Mucosa of rectum (tissue), 2 donors: ENCODE results near the gene PROM1.

ENCODE experiments used
- H3K27ac ChIP-seq, 2 donors: one replicate each; pipeline ENCODE4 v1.7.0; 2013; ENCODE audit warnings: inconsistent platforms in 2 of 2, low read depth in 2 of 2, low read length in 2 of 2
- H3K27me3 ChIP-seq, 2 donors: one replicate each; pipeline ENCODE4 v1.7.0; 2013; ENCODE audit warnings: low read length in 2 of 2; ENCODE audit not compliant: control insufficient read depth in 2 of 2, insufficient read depth in 2 of 2
- H3K36me3 ChIP-seq, 2 donors: one replicate each; pipeline ENCODE4 v1.7.0; 2013; ENCODE audit warnings: low read length in 2 of 2; ENCODE audit not compliant: control insufficient read depth in 2 of 2, insufficient read depth in 2 of 2
- H3K4me1 ChIP-seq, 2 donors: one replicate each; pipeline ENCODE4 v1.7.0; 2013; ENCODE audit warnings: low read length in 2 of 2, mild to moderate bottlenecking in 1 of 2; ENCODE audit not compliant: control insufficient read depth in 2 of 2, insufficient read depth in 2 of 2
- H3K4me3 ChIP-seq, 2 donors: one replicate each; pipeline ENCODE4 v1.7.0; 2013; ENCODE audit warnings: low read length in 2 of 2
- H3K9ac ChIP-seq, 2 donors: one replicate each; pipeline ENCODE4 v1.7.0; 2013; ENCODE audit warnings: low read length in 2 of 2, low read depth in 1 of 2, mild to moderate bottlenecking in 1 of 2
- H3K9me3 ChIP-seq, 2 donors: one replicate each; pipeline ENCODE4 v1.7.0; 2013; ENCODE audit warnings: low read length in 2 of 2; ENCODE audit not compliant: control insufficient read depth in 2 of 2
- donor health status: healthy.
- donor health status: Normal muscosa, but diverticular disease.

The PROM1 gene

DNA sequence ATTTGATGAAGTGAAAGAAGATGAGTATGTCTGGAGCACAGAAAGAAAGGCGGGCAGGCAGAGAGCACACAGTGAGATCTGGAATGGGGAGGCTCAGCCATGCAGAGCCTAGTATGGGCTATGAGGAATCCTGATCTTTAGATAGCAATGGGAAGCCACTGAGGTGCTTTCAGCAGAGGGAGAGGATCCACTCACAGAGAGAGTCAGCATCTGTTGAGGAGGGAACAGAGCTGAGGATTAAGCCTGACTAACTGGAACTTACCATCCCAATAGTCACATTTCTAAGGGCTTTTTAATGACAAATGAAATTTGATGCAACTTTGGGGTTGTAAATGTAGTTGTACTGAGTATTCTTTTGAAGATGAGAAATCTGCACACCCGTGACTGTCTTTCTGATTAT lies 100.2 kb downstream of the PROM1 start:
- Histone ChIP-seq H3K4me3 (no peak overlapping the region), H3K36me3 (peaks cover 15 to 36% of the 10 kb centered on the region in 2 donors), H3K9ac (no peak overlapping the region), H3K4me1 (peaks cover 0 to 3% of the 10 kb centered on the region in 2 donors), H3K27me3 (no peaks in the 10 kb centered on the region), H3K27ac (no peak overlapping the region), H3K9me3 (no peaks in the 10 kb centered on the region)

DNA sequence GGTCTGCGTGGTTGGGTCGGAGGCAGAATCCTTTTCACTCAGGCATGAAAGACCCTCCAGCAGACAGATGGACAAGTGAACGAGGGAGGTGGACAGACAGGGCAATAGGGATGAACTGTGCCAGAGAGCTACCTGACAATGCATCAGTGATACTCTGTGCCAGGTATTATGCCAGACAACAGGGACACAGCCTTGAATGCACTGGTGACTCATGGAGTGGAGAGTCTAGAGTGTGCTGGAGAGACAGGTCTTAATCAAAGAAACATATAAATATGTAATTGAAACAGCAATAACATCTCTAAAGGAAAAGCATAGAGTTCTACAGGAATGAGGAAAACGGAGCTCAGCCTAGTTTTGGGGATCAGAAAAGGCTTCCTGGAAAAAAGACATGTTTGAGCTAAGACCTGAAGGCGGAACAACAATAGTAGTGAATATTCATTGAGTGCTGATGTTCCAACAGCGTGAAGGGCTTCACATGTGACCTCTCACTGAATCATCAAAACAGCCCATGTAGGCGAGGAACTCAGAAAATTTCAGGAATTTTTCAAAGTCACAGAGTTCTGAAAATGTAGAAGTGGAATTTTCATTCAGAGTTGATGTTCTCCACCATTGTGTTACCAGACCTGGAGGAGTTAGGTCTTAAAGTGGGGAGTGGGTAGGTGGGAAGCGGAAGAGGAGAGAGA lies 100.8 kb downstream of the PROM1 start:
- H3K4me1 ChIP-seq = no peaks in the 10 kb centered on the region
- no peak overlapping the region for H3K4me3 ChIP-seq
- H3K9me3 ChIP-seq = no peaks in the 10 kb centered on the region
- no peak overlapping the region for H3K27ac ChIP-seq
- H3K36me3 ChIP-seq = peaks cover 15 to 38% of the 10 kb centered on the region in 2 donors
- H3K27me3 ChIP-seq = no peaks in the 10 kb centered on the region
- no peak overlapping the region for H3K9ac ChIP-seq

DNA sequence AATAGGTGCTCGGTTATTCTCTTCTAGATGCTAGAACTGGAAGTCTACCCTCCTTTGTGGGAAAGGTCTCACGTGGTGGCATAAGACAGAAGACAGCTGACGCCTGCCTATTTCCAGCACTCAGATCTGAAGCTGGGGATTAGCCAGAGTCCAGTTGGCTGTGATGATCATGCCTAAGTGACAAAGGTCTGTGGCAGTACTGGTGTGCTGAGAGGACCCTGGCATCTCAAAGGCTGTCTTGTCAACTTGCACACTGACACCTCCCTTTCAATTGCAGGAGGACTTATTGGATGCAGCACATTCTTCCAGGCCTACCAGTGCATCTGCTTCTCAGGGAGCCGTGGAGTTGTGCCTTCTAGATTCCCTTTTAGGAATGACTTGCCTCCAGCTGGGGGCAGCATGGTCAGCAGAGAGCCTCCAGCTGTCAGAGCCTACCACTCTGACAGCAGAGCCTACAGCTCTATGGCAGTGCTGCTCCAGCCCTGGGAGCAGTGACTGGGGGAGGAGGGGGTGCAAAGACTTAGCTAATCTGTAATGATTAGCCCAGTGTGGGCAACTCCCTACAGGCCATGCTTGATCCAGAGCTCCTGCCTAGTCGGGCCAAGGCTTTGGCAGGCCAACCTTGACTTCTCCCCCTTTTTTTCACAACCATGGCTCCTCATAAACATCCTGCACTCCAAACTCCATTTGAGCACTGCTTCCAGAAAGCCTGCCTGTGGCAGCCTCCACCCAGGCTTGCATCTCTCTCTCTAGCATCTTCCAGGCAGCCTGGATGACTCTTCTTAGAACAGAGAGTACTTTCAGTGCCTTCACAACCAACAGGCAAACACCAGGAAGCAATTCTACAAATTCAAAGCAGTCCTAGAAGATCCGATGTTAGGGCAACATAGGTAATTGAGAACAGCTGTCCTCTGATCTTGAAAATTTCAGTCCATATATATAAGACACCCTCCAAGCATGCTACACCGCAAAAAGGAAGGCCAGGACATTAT lies 107.1 kb downstream of the PROM1 start:
- H3K9ac ChIP-seq = no peak overlapping the region
- H3K36me3 ChIP-seq = peaks cover 8 to 20% of the 10 kb centered on the region in 2 donors
- H3K27ac ChIP-seq = no peak overlapping the region
- H3K4me1 ChIP-seq = no peaks in the 10 kb centered on the region
- no peak overlapping the region for H3K4me3 ChIP-seq
- no peaks in the 10 kb centered on the region for H3K27me3 ChIP-seq
- H3K9me3 ChIP-seq = no peaks in the 10 kb centered on the region

DNA sequence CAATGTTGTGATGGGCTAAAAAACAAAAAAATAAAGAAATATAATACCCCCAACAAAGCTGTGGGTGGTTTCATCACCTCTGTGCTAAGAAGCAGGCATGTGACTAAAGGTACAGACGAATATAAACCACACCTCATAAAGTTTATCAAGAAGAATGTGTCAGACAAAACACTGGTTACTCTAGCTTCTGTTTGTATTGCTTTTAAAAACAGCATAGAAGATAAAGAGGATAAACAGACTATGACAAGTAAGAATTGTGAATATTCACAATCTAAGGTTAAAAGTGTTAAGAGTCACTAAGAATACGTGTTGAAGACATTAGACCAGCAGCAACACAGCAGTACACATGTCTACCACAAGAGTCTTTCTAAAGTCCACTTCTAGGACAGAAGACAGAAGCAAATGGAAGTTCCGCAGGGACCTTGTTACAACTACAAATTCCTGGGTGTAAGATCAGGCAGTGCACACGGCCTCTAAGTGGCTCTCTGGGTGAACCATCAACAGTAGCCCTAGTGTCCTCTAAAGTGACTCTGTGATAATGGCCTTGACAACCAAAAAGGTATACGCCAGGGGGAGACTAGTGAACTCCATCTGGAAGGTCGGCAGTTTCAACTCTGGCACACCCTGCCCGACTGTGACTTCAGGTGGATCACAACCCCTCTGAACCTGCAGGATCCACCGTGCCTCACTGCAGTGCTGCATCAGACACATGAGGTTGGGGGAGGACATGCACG lies 112.6 kb downstream of the PROM1 start:
- Histone ChIP-seq H3K27ac (no peak overlapping the region), H3K27me3 (no peaks in the 10 kb centered on the region), H3K36me3 (peaks cover 8 to 12% of the 10 kb centered on the region in 2 donors)

DNA sequence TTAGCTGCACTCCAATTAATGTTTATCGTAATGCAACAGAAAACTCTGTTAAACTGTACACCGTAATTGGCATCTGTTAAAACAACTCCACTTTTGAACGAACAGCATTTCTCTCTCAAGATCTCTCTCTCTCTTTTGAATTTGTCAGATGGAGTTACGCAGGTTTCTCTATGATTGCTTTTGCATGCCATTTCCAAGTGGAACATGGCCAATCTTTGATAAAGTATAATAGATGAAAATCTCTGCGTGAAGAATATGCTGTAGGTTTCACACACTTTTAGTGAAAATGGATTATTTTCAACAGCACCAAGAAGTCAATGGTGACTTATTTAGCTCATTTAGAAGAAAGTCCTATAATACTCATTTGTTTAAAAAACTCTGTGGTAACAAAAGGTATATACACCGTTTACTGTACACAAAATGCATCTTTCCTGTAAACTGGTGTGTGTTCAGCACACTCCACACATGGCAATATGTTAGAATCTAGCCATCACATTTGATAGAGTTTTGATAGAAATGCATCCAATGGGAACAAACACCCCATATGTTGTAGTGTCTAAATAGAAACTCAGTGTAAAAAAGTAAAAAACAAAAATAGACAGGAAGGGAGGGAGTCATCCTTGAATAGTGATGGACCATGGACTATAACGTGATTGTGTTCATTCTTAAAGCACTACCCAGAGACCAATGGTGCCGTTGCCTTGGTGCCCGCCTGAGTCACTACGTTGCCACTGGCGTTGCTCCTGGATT lies 115.1 kb downstream of the PROM1 start:
- no peak overlapping the region for H3K9ac ChIP-seq
- no peak overlapping the region for H3K4me3 ChIP-seq
- peaks cover 7 to 9% of the 10 kb centered on the region in 2 donors for H3K36me3 ChIP-seq
- H3K27me3 ChIP-seq = no peaks in the 10 kb centered on the region
- H3K4me1 ChIP-seq = no peaks in the 10 kb centered on the region
- H3K9me3 ChIP-seq = no peaks in the 10 kb centered on the region
- no peak overlapping the region for H3K27ac ChIP-seq

More for the DNA sequence above, 112.6 kb downstream of the PROM1 start:
- no peaks in the 10 kb centered on the region for H3K4me1 ChIP-seq
- no peak overlapping the region for H3K9ac ChIP-seq
- no peaks in the 10 kb centered on the region for H3K9me3 ChIP-seq
- H3K4me3 ChIP-seq = no peak overlapping the region

DNA sequence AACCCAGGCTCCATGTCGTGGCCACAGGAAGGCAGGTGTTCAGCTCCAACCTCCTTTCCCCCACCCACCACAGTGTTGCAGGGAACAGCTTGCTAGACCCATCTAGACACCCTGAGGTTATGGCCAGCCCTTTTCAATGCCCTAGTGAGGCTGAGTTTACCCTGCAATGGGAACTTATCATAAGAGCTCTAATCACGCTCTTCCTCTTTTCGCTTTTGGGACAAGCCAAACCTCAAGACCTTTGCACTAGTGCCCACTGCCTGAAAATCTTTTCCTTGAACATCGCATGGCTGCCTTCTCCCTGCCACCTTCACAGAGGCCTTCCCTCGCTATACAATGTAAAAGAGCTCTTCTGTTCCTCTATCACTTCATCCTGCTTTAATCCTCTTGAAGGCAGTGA lies 118.5 kb downstream of the PROM1 start:
- peaks cover 0 to 5% of the 10 kb centered on the region in 2 donors for H3K36me3 ChIP-seq
- no peak overlapping the region for H3K4me3 ChIP-seq
- H3K9me3 ChIP-seq = no peaks in the 10 kb centered on the region
- no peaks in the 10 kb centered on the region for H3K27me3 ChIP-seq
- no peak overlapping the region for H3K9ac ChIP-seq
- H3K4me1 ChIP-seq = no peaks in the 10 kb centered on the region
- H3K27ac ChIP-seq = no peak overlapping the region

DNA sequence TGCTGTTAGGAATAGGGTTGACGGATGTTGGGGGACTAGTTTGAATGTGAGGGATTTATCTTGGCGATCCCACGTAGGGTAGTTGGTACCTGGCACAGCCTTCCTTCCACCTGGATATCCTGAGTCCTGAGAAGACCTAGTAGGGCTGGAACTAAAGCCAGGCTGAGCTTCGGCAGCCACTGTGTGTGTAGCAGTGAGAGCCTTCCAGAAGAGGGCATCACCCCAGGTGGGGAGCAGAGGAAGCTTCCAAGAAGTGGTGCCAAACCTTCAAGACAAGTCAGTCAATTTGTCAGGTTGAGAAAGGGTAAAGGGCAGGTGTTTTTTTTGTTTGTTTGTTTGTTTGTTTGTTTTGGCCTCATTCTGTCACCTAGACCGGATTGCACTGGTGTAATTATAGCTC lies 119.7 kb downstream of the PROM1 start:
- Histone ChIP-seq H3K36me3 (peaks cover 0 to 5% of the 10 kb centered on the region in 2 donors), H3K27ac (no peak overlapping the region), H3K27me3 (no peaks in the 10 kb centered on the region), H3K4me1 (no peaks in the 10 kb centered on the region), H3K9ac (no peak overlapping the region), H3K9me3 (no peaks in the 10 kb centered on the region), H3K4me3 (no peak overlapping the region)

DNA sequence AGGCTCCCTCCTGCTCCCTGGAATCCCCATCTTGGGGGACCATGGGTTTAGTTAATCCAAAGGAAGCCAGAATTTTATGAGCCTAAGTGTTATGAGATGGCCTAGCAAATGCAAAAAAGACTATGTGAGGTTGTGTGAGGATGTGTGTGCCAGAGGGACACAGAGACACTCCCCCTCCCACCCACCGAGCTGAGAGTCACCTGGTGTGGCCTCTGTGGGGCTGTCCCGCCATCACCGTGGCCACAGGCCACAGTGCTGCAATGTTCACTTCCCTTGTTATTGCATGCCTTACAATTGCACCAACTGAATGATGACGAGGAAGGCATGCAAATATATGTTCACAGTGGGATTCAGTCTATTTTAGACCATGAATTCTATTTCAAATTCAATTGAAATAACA lies 120.2 kb downstream of the PROM1 start:
- no peaks in the 10 kb centered on the region for H3K36me3 ChIP-seq
- no peaks in the 10 kb centered on the region for H3K4me1 ChIP-seq
- no peak overlapping the region for H3K4me3 ChIP-seq
- no peaks in the 10 kb centered on the region for H3K9me3 ChIP-seq
- H3K9ac ChIP-seq = no peak overlapping the region
- no peak overlapping the region for H3K27ac ChIP-seq
- H3K27me3 ChIP-seq = no peaks in the 10 kb centered on the region

DNA sequence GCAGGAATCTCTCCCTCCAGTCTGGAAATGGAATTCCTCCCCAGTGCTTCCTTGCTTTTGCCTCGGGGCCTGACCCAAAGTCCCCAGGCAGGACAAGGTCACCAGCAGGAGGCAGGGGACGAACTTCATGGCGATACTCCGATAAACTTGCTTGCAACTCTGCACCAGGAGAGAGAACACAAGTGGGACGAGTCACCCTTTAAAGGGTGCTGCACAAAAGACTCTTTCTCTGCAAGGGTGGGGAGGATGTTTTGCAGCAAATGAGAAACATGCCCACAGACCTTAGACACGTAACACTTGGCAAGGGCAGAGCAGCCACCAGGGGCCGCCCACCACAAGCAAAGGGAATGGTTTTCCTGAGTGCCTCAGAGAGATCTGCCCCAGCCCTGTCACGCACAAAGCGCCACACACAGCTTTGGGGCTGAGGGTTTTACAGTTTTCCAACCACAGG lies 120.8 kb downstream of the PROM1 start, which contains the start of gene FGFBP2:
FGFBP2 (minus strand) TSS at position 175 of the 451 bp plus-strand sequence; CDS start at position 129, 46 bp downstream.
- Histone ChIP-seq H3K9ac (no peak within 1 kb of the TSS), H3K27me3 (no peaks in the 10 kb centered on the region), H3K4me1 (no peaks in the 10 kb centered on the region), H3K4me3 (no peak within 1 kb of the TSS), H3K9me3 (no peaks in the 10 kb centered on the region), H3K36me3 (no peaks in the 10 kb centered on the region), H3K27ac (no peak within 1 kb of the TSS)
